Myocyte (in vitro differentiated cells): ENCODE results near the gene NRP1. TPM values are rescaled to one million over a fixed set of nuclear protein-coding genes. Genes with fewer than 3 reads are reported as not detected.

Source experiments
- DNase-seq: peaks from one replicate; pipeline ENCODE4 v3.0.0-alpha.2; 2012; ENCODE audit warnings: low read depth
- total RNA-seq: library from RNA; depleted of rRNA; stranded (reverse); fragments of >200 nt; gene quantifications from 2 replicates; pipeline ENCODE4 v1.2.3, GENCODE V29; 2014

The NRP1 gene
- total RNA-seq, 1 donor from 2014 or later = 28.2 TPM

DNA sequence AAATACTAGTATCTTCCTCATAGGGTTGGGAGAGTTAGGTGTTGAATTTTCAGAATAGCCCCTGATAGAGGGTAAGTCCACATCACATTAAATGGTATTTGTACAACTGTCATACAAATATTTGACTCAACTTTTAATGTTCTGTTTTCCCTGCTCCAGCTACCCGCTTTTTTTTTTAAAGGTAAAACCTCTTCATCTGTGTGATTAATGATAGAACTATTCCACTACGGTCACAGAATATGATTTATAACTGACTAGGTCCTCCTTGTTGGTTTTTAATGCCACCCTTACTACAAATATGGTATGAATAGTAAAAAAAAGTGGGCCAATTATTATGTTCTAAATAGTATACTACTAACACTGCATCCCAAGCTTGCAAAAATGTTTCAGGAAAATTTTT is 15.6 kb upstream of the NRP1 start:
- DNase-seq = no peak

DNA sequence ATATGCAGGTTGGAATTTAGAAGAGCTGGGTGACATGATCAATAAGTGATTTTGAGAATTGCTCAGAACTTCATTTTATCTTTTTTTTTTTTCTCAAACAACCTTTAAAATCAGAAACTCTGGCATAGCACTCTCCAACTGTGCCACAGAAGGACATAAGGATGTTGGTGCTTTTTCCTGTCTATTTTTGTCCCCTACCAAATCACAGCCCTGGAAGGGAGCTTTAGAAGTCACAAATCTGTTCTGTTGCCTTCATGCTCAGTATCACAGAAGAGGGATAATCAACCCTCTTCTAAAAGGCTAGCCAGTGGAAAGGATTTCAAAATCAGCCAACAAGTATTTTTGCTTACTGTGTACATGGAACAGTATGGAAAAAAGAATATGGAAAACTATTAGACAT is 14.8 kb upstream of the NRP1 start:
- no peak for DNase-seq

DNA sequence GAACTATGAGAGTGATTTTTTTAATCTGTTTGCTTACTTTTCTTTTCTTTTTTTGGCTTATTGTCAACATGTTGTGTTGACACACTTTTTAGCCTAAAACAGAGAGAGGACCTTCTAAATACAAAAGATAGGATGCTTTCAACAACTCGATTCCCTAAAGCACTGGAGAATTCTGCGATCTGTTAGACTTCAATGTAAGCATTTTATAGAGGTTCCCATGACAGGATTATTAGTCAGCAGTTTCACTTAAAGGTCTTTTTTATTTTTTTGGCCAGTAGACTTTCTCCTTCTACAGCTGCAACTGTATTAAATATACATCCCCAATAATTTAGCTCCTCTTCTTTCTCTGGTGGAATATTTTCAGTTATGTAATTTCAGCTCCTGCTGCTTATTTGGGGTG is 12.7 kb upstream of the NRP1 start:
- no peak for DNase-seq

DNA sequence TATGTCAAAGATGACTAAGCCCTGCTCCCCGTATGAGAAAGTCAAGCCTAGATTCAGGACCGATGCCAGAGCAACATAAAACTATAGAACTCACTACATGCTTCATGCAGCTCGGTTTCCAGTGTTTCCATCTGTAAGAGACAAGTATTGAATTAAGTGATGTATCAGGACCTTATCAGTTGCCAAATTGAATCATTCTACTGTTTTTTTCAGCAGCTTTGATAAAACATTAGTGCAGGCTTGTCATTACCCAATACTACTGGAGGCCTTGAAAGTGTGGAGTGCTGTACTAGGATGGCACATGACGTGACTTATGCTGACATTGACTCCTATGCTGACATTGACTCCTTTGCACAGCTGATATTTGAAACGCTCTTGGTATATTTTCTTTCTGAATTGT is 10.8 kb upstream of the NRP1 start:
- DNase-seq = no peak

DNA sequence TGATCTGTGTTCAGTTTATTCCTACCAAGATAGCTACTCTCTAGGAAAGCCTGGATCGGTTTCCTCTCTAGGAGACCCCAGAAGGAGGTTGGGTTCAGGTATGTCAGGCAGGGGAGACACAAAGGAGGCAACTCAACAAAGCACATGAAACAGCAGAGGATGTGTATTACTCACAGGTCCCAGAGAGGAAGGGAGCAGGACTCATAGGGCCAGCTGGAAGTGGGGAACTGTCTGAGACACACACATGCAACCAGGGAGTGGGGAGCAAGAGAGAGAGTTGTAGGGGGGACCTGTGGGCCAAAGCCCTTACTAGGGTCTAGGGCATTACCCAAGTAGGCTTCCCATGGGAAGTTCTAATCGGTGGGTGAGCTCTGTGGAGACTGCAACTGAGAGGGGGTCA is 10.2 kb upstream of the NRP1 start:
- no peak for DNase-seq

DNA sequence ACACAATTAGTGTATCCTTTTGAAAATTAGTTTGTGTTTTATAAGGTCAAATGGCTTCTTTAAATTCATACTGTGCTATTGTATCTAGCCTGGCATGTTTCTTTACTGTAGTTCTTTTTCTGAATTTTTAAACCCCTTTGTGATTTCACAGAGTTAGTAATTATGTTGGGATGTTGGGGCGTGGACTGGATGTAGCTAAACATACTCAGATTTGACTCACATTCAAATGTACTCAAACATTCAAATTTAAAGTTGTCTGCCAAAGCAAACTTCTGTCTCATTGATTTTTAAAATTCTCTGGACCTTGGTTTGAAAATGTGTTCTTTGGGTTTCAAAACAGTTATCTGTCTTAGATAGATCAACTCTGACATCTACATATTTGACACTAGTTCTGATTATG is 7.2 kb upstream of the NRP1 start:
- no peak for DNase-seq

DNA sequence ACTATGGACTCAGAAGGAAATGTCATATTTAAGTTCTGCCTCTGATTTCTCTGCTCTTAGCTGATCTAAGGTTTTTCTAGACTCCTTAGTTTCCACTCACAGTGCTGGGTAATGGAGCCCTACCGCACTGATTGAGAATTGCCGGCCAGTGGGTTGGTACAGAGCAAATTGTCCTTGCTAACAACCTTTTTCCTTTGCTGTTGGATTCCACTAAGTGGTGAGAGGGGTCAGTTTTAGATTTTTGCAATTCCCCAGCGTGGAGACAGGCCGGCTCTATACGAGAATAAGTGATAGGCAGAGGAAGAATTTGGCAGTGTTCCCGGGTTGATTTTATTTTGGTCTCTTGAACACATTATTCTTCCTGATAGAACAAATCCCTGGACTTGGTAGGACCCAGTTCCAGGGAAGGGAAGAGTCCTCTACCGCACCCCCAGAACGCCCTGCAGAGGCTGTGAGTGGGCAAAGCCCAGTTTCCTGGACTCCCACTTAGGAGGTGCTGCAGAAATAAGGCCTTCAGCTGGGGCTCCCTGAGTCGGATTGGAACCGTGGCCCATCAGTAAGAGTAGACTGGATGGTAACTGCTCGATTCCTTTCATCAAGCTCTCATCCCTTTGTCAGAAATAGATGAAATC is 3.0 kb upstream of the NRP1 start:
- peak; percentile 84 for DNase-seq

DNA sequence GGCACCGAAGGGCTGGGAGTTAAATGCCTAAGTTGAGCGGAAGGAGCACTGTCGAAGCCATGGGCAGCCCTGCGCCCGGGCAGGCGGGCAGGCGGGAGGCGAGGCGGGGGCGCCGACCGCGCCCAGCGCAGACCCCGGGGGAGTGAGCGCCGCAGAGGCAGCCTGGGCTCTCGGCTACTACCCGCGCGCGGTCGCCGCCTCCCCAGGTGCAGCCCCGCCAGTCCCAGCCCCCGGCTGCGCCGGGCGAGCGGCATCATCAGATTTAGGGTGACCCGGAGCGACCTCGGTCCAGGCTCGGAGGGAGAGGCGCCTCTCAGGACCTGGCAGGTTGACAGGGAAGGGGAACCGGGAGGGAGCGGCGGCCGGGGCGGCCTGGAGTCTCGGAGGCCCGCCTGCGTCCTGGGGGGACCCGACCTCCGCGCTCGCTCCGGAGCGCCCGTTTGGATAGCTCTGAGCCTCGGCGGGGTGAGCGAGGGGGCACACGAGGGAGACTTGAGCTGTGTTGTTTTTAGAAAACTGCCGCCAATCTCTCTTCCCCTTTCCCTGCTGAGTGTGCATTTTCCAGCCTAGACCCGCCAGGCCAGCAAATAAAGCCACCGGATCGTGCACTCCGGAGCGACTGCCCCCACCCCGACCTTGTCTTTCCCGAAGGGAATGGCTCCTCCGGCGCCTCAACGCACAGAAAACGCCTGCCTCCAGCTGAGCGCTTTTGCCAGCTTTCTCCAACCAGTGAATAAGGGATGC is 2.3 kb upstream of the NRP1 start:
- peak; percentile 54 for DNase-seq

DNA sequence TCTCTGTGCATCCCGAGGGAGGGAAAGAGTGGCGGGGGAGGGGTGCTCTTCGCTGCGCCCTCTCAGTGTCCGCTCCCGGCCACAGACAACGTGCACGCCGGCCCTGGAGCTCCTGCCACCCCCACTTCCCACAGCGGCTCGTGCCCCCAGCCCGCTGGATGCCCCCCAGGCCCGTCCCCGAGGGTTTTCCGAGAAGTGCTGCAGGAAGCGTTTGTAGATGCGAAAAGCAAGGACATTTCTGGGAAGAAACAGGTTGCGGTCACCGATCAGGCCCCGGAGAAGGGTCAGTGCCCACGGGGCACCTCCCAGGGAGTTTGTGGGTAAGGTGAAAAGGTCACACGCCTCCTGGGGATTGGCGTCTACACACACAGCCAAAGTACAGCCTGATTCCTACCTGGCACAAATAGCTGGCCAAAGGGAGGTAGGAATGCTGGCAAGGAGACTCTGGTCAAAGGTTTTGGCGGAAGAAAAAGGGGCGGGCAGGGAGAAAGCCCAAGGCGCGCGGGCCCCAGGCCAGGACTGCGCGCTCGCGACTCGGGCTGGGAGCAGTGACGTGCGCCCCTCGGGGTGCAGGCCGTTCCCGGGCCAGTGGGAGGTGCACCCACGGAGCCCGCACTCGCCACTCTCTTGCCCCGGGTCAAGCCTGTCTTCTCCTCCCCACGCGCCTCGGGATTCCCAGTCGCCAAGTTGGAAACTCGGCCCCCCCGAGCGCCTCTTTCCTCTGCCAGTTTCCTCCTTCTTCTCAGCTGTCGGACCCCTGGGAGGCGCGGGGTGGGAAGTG is 1.5 kb upstream of the NRP1 start:
- peak; percentile 59 for DNase-seq

DNA sequence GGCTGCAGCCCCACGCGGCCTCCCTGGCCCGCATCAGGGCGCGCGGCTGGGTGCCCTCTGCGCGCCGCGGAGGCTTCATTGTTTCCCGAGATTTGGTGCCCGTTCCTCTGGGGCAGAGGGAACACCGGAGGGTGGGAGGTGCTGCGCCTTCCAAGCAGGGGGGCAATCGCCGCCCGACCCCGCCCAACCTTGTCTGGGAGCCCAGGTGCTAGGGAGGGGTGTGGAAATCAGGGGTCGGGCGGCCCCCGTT is 1.0 kb upstream of the NRP1 start:
- no peak for DNase-seq

DNA sequence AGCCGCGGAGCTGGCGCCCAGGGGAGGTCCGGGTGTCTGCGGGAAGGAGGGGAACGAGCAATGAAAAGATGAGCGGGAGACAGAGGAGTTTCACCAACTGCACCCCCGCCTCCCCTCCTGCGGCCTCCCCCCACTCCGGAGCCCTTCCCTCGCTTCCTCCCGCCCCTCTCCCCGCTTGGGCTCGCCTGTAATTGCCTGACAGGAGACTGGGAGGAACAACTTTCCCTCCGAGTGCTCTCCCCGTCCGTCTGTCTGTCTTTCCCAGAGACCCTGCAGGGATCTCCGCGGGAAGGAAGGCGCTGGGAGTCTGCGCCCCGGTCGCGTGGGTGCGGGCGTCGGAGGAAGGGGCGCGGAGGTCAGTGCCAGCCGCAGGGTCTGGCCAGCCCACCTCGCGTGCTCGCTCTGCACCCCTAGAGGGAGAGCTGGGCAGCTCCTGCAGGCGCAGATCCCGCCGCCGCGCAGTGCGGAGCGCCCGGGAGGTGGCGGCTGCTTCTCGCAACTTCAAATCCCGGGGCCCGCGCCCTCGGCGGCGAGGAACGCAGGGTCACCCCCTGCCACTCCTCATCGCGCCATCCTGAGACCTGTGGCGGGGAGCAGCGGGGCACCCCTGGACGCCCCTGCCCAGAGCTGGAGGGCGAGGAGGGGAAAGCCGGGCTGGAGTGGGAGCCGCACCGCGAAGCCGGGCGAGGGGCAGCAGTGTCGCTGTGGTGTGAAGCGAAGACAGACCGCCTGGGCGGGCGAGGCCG is 511 bp upstream of the NRP1 start:
- peak; percentile 86 for DNase-seq

DNA sequence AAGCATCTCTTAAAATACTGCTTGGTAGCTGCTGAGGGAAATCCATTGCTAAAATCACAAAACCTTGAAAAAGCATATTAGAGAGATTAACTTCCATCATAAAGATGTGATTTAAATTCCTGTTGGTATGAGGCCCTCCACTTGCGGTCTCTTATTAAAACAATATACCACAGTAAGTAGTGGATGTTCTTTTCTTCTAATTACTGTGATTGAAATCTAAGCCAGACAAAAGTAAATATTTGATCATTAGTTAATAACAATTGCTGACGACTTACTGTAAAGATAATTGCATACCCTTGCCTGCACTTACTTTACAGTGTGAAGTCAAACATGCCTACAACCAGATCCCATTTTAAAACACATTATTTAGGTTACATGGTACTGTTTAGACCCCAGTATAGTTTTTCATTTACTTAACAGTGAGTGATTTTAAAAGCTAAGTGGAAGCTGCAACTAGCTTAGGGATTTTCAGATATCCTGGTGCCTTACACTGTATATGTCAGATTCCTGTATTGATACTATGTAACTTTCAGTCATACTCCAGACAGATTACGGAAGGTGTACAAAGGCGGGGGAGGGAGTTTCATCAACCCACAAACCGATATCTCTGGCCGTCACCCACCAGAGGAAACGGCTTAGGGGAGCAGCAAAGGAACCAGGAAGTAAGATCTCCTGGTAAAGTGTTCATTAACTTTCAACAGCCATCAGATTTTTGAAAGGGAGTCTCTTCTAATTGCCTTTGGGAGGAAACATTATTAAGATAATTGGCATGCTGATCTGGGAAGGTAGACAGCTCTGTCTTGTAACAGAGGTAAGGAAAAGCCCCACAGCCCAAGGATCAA is 986 bp downstream of the NRP1 start:
- no peak for DNase-seq

DNA sequence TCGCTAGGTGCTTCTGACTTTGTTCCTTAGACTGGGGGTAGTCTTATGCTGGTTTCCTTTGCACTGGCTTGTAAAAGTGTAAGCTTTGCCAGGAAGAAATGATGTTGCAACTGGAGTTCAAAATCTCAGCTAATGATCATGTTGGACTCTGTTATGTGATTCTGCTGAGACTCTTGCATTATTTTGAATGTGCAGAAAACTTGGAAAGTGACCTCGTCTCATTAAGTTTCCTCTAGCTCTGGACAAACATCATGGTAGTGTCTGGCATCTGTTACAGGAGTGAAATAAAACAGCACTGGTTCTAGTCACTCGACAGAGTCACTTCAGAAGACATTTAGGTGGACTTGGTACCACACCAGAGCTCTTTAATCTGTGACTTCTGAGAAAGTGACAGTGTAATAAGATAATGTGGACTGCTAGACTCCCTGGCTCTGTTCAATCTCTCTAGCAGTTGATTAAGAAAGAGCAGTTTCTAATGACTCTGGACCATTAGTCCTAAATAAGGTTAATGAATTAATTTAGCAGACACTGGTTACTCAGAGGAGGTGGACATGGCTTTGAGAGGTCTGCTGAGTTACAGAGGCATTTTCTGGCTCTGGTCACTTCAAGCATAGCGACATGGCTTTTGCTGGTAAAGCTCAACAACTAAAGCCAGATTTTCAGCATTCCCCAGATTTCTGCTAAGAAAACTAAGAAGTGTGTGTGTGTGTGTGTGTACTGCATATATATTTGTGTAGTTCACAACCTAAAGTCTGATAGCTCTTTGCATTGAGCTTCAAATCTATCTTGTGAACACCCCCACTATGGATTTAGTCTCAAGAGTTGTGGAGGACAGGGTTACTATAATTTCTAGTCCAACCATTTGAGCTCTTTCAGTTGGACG is 2.0 kb downstream of the NRP1 start:
- no peak for DNase-seq

DNA sequence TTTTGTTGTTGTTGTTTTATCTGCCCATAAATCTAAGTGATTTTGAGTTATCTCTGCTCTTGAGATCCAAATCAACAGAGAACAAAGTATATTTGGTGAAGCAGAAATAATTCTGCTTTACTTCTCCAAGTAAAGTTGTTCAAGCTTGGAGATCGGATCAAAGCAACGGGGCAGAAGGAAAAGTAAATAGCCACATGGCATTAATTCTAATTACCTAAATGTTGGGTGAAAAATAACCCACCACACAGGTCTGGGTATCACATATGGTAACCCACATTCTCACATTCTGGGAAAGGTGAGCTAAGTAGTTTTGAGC is 3.1 kb downstream of the NRP1 start:
- no peak for DNase-seq

DNA sequence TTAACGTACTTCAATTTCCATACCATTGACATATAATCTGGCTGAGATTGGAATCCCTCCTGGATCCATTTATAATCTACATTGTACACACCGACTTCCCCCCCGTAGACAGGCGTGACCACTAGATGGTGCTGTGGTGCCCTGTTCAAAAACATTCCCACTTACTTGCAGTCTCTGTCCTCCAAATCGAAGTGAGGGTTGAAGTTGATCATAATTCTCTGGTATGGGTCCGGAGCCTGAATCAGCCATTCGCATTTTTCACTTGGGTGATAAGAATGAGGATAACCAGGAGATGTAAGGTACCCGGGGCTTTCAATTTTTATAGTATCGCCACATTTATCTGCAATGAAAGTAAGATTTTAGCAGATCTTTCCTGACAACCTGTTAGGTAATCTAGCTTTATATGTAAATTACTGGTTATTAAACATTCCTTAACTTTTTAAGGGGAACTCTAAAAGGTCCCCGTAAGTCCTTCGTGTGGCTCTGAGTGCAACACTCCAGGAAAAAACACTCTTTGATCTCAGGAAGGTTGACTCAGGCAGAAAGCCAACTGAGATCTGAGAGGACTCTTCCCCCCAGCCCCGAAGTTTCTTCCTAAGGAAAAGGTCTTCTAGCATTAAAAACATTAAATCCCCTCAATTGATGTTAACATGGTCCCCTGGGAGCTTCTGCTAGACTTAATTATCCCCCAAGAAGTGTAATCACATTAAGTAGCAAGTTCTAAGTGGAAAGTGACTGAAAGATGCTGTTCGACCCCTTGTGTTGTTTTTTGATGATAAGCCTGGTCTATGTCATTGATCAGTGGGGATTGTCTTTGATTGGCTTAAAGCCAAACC is 3.7 kb downstream of the NRP1 start:
- peak; percentile 85 for DNase-seq

DNA sequence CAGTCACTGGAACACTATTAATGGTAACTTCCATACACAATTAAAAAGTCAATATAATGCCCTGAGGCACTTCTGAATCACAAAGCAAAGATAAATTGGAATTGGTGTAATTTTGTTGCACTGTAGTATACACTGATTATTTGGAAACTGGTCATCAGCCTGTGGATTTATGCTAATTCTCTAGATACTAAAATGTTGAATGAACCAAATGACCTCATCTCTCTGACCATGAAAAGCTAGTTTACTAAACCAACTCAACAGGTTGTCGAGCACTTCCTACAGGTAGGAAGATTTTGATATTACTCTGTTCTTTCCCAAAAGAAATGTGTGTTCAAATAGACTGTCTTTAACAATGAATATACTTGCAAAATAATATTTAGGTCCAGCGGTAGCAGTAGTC is 5.3 kb downstream of the NRP1 start:
- no peak for DNase-seq

DNA sequence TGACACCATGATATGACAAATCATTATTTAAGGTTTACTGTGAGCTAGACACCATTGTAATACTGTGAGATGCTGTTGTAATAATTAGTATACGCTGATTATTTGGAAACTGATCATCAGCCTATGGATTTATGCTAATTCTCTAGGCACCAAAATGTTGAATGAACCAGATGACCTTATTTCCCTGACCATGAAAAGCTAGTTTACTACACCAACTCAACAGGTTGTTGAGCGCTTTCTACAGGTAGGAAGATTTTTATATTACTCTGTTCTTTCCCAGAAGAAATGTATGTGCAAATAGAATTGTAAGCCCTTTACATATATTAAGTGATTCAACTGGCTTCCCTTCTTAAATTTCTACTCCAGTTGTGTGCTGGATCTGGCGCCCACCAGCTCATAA is 6.2 kb downstream of the NRP1 start:
- no peak for DNase-seq

DNA sequence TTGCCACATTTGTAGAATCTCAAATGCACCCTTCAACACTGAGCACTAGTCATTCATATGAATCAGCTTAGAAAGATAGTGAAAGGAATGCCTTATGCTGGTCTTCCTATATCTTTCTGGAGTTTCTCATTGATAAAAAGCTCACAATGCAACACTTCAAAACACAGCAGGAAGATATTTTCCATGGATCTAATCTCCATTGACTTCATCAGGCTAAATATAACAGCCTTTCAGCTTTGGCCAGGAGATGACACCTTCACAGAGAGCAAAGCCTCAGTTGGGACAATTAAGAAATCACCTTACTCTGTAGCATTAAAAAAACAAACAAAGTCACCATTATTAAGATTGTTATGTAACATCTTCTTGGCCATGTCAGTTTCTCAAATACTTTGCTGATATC is 6.7 kb downstream of the NRP1 start:
- DNase-seq = peak; percentile 44

DNA sequence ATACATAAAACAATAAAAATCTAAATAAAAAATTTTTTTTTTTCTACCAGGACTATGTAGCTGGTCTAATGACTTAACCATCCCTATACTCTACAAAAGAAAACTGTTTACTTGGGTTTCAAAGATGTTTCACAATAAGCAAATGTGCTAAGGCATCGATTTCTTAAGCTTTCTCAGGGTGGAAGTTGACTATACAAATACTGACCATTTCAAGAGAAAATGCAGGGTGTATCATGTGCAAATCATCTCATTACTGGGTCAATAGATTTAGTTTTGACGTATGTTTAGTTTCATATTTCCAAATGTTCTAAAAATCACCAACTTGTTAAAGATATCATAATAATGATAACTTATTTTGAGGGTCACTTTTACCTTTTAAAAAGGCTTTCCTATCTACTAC is 7.5 kb downstream of the NRP1 start:
- DNase-seq = no peak
